ENCODE measurements around the gene AMPD1. TPM values are rescaled to one million over a fixed set of nuclear protein-coding genes. Genes with fewer than 3 reads are reported as not detected.

AMPD1 gene
- total RNA-seq, 1 donor from 2014 or later, result not detected

GRCh38 chr1:114723457-114723856 is 28.1 kb upstream of the AMPD1 start:
- Mint-ChIP-seq H3K27ac (ENCODE audit: unreplicated experiment) (no peak overlapping the region), H3K27me3 (ENCODE audit: unreplicated experiment) (no peaks in the 10 kb centered on the region), H3K4me1 (ENCODE audit: unreplicated experiment) (no peaks in the 10 kb centered on the region), H3K36me3 (ENCODE audit: low read depth, unreplicated experiment) (peaks cover 53% of the 10 kb centered on the region), H3K4me3 (ENCODE audit: unreplicated experiment) (no peak overlapping the region), H3K9me3 (ENCODE audit: unreplicated experiment) (no peaks in the 10 kb centered on the region)
- TF ChIP-seq, protein P1, sequence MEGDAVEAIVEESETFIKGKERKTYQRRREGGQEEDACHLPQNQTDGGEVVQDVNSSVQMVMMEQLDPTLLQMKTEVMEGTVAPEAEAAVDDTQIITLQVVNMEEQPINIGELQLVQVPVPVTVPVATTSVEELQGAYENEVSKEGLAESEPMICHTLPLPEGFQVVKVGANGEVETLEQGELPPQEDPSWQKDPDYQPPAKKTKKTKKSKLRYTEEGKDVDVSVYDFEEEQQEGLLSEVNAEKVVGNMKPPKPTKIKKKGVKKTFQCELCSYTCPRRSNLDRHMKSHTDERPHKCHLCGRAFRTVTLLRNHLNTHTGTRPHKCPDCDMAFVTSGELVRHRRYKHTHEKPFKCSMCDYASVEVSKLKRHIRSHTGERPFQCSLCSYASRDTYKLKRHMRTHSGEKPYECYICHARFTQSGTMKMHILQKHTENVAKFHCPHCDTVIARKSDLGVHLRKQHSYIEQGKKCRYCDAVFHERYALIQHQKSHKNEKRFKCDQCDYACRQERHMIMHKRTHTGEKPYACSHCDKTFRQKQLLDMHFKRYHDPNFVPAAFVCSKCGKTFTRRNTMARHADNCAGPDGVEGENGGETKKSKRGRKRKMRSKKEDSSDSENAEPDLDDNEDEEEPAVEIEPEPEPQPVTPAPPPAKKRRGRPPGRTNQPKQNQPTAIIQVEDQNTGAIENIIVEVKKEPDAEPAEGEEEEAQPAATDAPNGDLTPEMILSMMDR (IDR thresholded peaks at IDR 0.05; ENCODE audit: unreplicated experiment), result no peak
- no peak for DNase-seq (ENCODE audit: low spot score)

- H3K4me1 Mint-ChIP-seq (ENCODE audit: unreplicated experiment), result peaks cover 8% of the 10 kb centered on the region
- H3K27ac Mint-ChIP-seq (ENCODE audit: unreplicated experiment), result no peak overlapping the region
- no peak for DNase-seq (ENCODE audit: low spot score)
- no peaks in the 10 kb centered on the region for H3K9me3 Mint-ChIP-seq (ENCODE audit: unreplicated experiment)
- peaks cover 4% of the 10 kb centered on the region for H3K27me3 Mint-ChIP-seq (ENCODE audit: unreplicated experiment)
- peaks cover 56% of the 10 kb centered on the region for H3K36me3 Mint-ChIP-seq (ENCODE audit: low read depth, unreplicated experiment)
- no peak overlapping the region for H3K4me3 Mint-ChIP-seq (ENCODE audit: unreplicated experiment)
- TF ChIP-seq, protein P1 (IDR thresholded peaks at IDR 0.05; ENCODE audit: unreplicated experiment), result no peak
Observed at GRCh38 chr1:114720492-114720891, 25.1 kb upstream of the AMPD1 start.

DNA sequence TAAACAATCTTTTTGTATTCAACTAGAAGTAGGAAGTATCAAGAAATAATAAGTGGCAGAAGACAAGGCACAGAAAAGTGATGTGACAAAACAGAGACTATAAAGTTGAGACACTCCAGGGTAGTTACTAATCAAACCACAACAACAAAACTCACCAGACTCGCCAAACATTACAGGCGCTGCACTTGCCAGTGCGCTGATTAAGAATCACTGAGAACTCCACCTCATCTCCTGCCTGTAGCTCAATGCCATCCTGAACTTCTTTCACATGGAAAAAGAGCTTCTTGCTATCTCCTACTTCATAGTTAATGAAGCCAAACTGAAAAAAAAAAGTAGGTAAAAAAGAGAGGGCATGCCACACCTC is 24.1 kb upstream of the AMPD1 start:
- Mint-ChIP-seq H3K36me3 (ENCODE audit: low read depth, unreplicated experiment) (peaks cover 47% of the 10 kb centered on the region), H3K4me1 (ENCODE audit: unreplicated experiment) (peaks cover 8% of the 10 kb centered on the region), H3K4me3 (ENCODE audit: unreplicated experiment) (no peak overlapping the region), H3K27ac (ENCODE audit: unreplicated experiment) (no peak overlapping the region), H3K27me3 (ENCODE audit: unreplicated experiment) (peaks cover 4% of the 10 kb centered on the region), H3K9me3 (ENCODE audit: unreplicated experiment) (no peaks in the 10 kb centered on the region)
- no peak for DNase-seq (ENCODE audit: low spot score)
- TF ChIP-seq, protein P1 (IDR thresholded peaks at IDR 0.05; ENCODE audit: unreplicated experiment), result no peak

- H3K27ac Mint-ChIP-seq (ENCODE audit: unreplicated experiment), result no peak overlapping the region
- peaks cover 47% of the 10 kb centered on the region for H3K36me3 Mint-ChIP-seq (ENCODE audit: low read depth, unreplicated experiment)
Observed at GRCh38 chr1:114718661-114719423, 23.5 kb upstream of the AMPD1 start.

More at GRCh38 chr1:114718661-114719423, 23.5 kb upstream of the AMPD1 start:
- no peak overlapping the region for H3K4me3 Mint-ChIP-seq (ENCODE audit: unreplicated experiment)
- TF ChIP-seq, protein P1 (IDR thresholded peaks at IDR 0.05; ENCODE audit: unreplicated experiment), result no peak
- H3K27me3 Mint-ChIP-seq (ENCODE audit: unreplicated experiment), result peaks cover 4% of the 10 kb centered on the region
- DNase-seq (ENCODE audit: low spot score), result no peak
- H3K4me1 Mint-ChIP-seq (ENCODE audit: unreplicated experiment), result peaks cover 8% of the 10 kb centered on the region
- H3K9me3 Mint-ChIP-seq (ENCODE audit: unreplicated experiment), result no peaks in the 10 kb centered on the region
